NCI-H1436 (cell line): ENCODE results near the gene CLIC1.

Source experiments
- DNase-seq: peaks from one replicate; lab custom pipeline; 2025; lab: John Stamatoyannopoulos, UW

CLIC1 gene

GRCh38 chr6:31701666-31702404 is 34.5 kb downstream of the CLIC1 start:
- DNase-seq = peak; percentile 41

- no peak for DNase-seq
These were observed 35.5 kb downstream of the CLIC1 start for GRCh38 chr6:31700740-31701401.

- DNase-seq = no peak
These were observed 38.8 kb downstream of the CLIC1 start for GRCh38 chr6:31697555-31697954.

GRCh38 chr6:31693535-31693934 is 42.8 kb downstream of the CLIC1 start:
- DNase-seq = no peak

GRCh38 chr6:31692886-31693285 is 43.4 kb downstream of the CLIC1 start:
- DNase-seq = no peak

- DNase-seq = no peak
These were observed 44.0 kb downstream of the CLIC1 start for GRCh38 chr6:31692353-31692752.

- DNase-seq = no peak
These were observed 44.7 kb downstream of the CLIC1 start for GRCh38 chr6:31691564-31692108.

- no peak for DNase-seq
These were observed 45.3 kb downstream of the CLIC1 start for GRCh38 chr6:31691078-31691463.

GRCh38 chr6:31690231-31691077 is 45.9 kb downstream of the CLIC1 start:
- DNase-seq = no peak

- no peak for DNase-seq
These were observed 46.9 kb downstream of the CLIC1 start for GRCh38 chr6:31689249-31690110.

GRCh38 chr6:31687860-31688693 is 48.3 kb downstream of the CLIC1 start:
- no peak for DNase-seq

- DNase-seq = no peak
These were observed 49.0 kb downstream of the CLIC1 start for GRCh38 chr6:31687321-31687720.

GRCh38 chr6:31686483-31686882 is 49.8 kb downstream of the CLIC1 start:
- DNase-seq = no peak

- DNase-seq = no peak
These were observed 52.7 kb downstream of the CLIC1 start for GRCh38 chr6:31683591-31683990.

GRCh38 chr6:31681135-31681671 is 55.1 kb downstream of the CLIC1 start:
- DNase-seq = peak; percentile 54
